Stimulated activated CD4-positive, alpha-beta T cell treated with anti-CD3 and anti-CD28 coated beads, Interleukin-4, amount 100 ng/mL, for 4 hours (primary cell): ENCODE measurements around the gene PPP2R2D.
A peak's percentile ranks its signal among the peaks of the same experiment; 100 is the strongest.

Experiments used
- DNase-seq, 2 experiments: peaks; one replicate each; pipeline ENCODE4 v3.0.0-alpha.2; 2020

PPP2R2D gene

DNA sequence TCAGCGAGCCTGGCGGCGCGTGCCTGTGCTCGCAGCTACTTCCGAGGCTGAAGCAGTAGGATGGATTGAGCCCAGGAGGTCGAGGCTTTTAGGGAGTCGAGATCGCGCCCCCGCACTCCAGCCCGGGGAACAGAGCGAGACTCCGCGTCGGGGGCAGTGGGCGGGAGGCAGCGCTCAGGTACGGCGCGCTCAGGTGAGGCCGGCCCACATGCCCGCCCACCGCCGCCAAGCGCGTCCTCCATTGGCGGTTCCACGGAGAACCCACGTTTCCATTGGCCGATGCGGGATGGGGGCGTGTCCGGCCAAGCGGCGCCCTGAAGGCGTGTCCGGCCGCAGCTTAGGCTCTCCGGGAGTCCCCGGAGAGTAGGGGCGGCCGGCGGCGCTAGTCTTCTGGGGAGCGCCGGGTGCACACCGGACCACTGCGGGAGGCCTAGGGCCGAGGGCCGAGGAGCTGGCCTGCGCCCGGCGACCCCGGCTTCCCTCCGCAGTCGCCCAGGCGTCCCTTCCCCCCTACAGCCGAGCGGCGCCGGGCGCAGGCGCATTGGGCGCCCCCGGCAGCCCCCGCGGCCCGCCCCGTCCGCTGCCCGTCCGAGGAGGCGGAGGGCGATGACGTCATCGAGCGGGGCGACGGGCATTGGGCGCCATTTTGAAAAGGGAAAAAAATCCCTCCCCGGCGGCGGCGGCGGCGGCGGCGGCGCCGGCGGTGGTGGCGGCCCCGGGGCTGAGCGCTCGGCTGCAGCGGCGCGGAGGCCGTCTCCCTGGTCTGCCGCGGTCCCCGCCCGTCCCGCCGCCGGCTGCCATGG is at the start of gene PPP2R2D:
Gene PPP2R2D, plus strand, starts transcription at position 659 of the 803 bp plus-strand sequence. Its CDS starts 141 bp downstream, at position 800.
- DNase-seq, result peak; percentile 95 to 96

GRCh38 chr10:131851346-131851745 is 49.5 kb upstream of the PPP2R2D start:
- no peak for DNase-seq

DNA sequence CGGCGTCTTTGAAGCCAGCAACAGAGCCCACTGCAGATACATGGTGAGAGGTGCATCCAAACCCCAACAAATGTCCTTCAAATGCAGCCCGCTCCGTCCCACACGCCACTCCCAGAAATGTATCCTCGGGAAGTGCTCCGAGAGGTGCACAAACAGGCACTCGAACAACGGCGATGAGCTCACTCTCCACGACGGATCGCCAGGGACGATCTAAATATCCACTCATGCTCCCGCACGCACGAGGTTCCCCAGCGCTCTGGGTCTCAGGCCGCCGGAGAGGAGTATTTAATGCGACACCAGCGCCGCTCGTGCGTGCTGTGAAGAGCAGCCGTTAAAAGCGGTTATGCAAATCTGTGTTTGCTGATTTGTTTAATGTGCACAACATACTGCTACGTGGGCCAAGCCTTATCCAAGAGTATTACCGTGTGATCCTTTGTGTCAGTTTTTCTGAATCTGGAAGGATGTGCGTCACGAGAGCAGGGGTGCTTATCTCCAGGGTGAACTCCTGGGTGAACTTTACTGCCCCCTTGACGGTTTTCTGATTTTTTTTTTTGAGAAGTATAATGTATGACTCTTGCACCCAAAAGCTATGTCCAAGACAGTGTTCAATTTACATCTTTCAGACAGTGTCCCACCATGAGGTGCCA is 48.5 kb upstream of the PPP2R2D start:
- no peak for DNase-seq

DNA sequence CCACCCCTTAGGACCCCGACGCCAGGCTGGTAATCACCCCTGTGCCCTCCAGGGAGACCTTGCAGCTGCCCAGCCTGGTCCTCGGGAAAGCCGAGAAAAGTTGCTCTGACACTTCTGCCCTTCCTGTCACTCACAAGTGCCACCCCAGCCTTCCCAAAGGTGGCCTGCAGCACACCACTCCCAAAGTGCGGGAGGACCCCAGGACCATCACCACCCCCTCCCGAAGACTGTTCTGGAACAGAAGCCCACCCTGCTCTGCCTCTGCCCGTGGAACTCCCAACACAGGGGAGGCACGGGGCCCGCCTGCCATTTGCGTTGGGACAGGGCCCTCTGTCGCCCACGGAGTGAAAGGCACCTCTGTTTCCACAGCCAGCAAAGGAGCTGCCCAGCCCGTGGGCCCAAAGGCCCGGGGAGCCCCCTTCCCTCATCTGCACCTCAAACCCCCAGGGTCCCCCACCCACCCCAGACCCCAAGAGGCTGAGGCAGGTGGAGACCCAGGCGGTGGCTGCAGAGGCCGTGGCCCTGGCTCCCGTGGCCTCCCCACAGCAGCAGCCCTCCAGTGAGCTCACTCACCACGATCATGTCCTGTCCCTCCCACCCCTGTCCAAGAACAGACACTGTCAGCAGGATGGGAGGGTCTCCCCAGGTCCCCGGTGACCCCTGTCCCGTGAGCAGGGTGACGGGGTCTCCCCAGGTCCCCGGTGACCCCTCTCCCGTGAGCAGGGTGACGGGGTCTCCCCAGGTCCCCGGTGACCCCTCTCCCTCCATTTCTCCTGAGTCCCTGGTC is 47.8 kb upstream of the PPP2R2D start:
- DNase-seq, result no peak

GRCh38 chr10:131853610-131853964 is 47.2 kb upstream of the PPP2R2D start:
- no peak for DNase-seq

GRCh38 chr10:131854579-131855335 is 46.1 kb upstream of the PPP2R2D start:
- no peak for DNase-seq

DNA sequence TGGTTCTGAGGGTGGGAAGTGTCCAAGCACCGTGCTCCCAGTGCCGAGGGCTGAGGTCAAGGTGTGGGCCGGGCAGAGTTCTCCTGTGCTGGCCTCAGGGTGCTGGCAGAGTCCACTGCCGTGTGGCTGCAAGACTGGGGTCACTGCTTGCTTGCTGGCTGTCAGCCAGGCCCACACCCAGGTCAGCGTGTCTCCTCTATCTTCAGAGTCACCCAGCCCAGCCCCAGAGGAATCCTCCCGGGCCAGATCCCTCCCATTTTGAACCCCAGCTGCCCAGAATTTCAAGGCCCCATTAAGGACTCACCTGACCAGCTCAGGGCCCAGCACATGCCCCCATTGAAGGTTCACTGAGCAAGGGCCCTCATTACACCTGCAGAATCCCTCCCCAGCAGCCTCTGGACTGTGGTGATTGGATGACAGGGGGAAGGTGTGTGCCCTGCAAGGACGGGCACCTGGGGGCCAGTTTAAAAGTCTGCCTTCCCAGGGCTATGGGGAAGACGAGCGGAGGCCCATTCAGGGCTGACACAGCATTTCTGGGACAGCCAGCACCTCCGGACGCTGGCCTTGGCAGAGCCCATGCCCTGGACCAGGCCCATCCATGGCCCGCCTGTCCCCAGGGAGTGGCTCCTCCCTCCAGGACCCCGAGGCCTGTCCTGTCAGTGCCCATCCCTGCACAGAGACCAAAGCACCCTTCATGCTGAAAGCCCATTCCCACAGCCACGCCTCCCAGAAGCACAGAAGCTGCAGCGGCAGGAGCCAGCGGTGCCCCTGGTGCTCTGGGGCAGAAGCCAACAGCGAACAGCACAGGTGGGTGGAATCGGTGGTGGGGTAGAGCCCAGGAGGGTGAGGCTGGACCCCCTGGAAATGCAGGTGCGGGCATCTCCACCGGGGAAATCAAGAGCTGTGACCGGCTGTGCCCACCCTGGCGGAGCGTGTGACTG is 45.1 kb upstream of the PPP2R2D start:
- DNase-seq, result no peak

GRCh38 chr10:131856441-131857094 is 44.2 kb upstream of the PPP2R2D start:
- no peak for DNase-seq

GRCh38 chr10:131857156-131858117 is 43.4 kb upstream of the PPP2R2D start:
- no peak for DNase-seq

DNA sequence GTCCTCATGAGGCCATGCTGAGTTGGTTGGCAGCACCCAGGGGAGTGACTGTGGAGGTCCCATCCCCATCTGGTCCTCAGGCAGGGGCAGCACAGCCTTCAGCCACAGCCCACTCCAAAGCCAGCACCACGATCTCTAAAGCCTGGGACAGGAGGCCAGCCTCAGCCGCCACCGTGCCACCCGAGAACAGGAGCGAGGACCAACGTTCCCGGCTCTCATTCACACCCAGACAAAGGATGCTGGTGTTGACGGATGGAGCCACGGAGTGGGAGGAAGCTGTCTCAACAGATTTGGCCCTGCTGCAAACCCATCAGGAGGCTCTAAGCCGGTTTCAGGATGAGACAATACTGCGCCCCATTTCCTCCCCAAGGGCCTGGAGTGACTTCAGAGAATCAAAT is 42.7 kb upstream of the PPP2R2D start:
- DNase-seq, result no peak

GRCh38 chr10:131858583-131859340 is 42.0 kb upstream of the PPP2R2D start:
- no peak for DNase-seq

- no peak for DNase-seq
Observed at GRCh38 chr10:131859341-131860020, 41.3 kb upstream of the PPP2R2D start.

- DNase-seq, result no peak
Observed at GRCh38 chr10:131860311-131860710, 40.5 kb upstream of the PPP2R2D start.

DNA sequence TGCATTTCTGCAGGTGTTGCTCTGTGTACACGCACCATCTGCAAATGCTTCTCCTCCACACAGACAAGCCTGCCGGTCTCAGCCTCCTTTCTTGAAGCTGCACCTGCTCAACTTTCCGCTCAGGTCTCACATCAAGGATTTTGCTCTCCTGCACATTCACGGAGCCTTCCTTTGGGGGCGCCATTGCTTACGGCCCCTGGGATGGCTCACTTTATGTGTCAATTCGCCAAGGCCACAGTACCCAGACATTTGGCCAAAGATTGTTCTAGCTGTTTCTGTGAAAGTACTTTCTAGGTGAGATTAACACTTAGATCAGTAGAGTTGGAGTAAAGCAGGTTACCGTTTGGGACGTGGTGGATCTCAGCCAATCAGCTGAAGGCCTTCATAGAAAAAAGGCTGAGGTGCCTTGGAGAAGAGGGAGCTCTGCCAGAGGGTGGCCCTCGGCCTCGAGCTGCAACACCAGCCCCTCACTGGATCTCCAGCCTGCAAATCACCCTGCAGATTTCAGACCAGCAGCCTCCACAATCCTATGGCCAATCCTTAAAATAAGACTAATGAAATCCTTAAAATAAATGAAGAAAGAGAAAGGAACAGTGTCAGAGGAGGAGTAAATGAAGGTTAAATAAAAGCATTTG is 39.9 kb upstream of the PPP2R2D start:
- no peak for DNase-seq

- no peak for DNase-seq
Observed at GRCh38 chr10:131862548-131862947, 38.3 kb upstream of the PPP2R2D start.

DNA sequence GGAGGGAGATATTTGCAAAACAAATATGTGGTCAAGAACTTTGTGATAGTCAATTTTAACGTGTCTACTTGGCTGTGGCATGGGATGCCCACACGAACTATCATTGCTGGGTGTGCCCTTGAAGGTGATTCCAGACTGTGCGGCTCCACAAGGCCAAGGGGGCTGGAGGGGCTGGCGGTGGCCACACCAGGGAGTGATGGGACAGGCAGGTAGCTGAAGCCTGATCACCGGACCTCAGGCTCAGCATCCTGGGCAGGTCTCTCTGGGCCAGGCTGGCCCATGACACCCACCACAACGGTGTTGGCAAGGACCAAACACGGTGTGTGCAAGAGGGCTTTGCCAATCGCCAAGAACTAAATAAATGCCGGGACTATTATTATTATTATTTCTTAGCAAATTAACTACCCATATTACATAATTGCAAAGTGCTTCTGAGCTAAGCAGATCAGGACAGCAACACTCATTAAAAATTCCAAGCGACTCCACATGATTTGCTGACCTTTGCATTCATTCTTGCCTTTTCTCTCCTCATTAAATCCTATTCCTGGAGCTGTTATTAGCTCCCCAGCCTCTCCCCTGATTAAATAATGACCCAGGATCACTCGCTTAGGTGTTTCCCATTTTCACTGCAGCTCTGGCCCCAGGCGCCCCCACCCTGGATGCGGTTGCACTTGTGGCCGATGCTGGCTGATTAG is 35.4 kb upstream of the PPP2R2D start:
- DNase-seq, result no peak

DNA sequence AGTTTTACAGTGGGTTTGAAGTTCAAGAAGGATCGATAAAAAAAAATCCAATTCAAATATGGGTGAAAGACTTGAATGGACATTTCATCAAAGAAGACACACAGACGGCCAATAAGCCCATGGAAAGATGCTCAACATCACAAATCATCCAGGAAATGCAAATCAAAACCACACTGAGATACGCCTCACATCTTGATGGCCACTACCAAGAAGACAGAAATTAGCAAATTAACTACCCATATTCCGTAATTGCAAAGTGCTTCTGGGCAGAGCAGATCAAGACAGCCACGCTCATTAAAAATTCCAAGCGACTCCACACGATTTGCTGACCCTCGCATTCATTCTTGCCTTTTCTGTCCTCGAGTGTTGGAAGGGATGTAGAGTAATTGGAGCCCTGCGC is 34.1 kb upstream of the PPP2R2D start:
- DNase-seq, result no peak
